IPS-18a (cell line): ENCODE results near the gene SLC7A9.

Experiments
- H3K27ac ChIP-seq: one replicate; pipeline ENCODE4 v1.5.1; 2013; ENCODE audit warnings: low read length
- H3K27me3 ChIP-seq: one replicate; pipeline ENCODE4 v1.6.1; 2013; ENCODE audit warnings: mild to moderate bottlenecking, low read length; ENCODE audit not compliant: control insufficient read depth, insufficient read depth
- H3K36me3 ChIP-seq: one replicate; pipeline ENCODE4 v1.6.1; 2013; ENCODE audit warnings: low read depth, low read length; ENCODE audit not compliant: control insufficient read depth
- H3K4me1 ChIP-seq: one replicate; pipeline ENCODE4 v1.6.1; 2013; ENCODE audit warnings: low read depth, low read length; ENCODE audit not compliant: control insufficient read depth
- H3K4me3 ChIP-seq: one replicate; pipeline ENCODE4 v1.5.1; 2013; ENCODE audit warnings: low read length
- H3K9ac ChIP-seq: one replicate; pipeline ENCODE4 v1.6.1; 2013; ENCODE audit warnings: mild to moderate bottlenecking, low read length, moderate library complexity
- H3K9me3 ChIP-seq: one replicate; pipeline ENCODE4 v1.6.1; 2013; ENCODE audit warnings: low read depth, low read length; ENCODE audit not compliant: control insufficient read depth

The SLC7A9 gene

GRCh38 chr19:32781280-32781679 is 88.3 kb downstream of the SLC7A9 start:
- Histone ChIP-seq H3K9me3 (no peaks in the 10 kb centered on the region), H3K36me3 (no peaks in the 10 kb centered on the region), H3K27ac (no peak overlapping the region), H3K27me3 (no peaks in the 10 kb centered on the region), H3K4me1 (peaks cover 3% of the 10 kb centered on the region), H3K9ac (no peak overlapping the region), H3K4me3 (no peak overlapping the region)
